DOHH2 (cell line): ENCODE results near the gene ATF2.

Experiments used
- EZH2phosphoT487 ChIP-seq: fragments of 200-600 bp; sonication (generic); IDR thresholded peaks from 2 replicates; pipeline ENCODE4 v1.6.1; 2017; ENCODE audit warnings: borderline replicate concordance, mild to moderate bottlenecking, antibody characterized with exemption, low read length, moderate library complexity, mixed read lengths
- TF ChIP-seq, protein P1 (sequence below): fragments of 200-600 bp; sonication (generic); IDR thresholded peaks from one replicate; pipeline ENCODE4 v1.5.1; 2014; ENCODE audit warnings: antibody characterized with exemption, mild to moderate bottlenecking, low read depth, low read length; ENCODE audit not compliant: poor library complexity, severe bottlenecking

DNA sequence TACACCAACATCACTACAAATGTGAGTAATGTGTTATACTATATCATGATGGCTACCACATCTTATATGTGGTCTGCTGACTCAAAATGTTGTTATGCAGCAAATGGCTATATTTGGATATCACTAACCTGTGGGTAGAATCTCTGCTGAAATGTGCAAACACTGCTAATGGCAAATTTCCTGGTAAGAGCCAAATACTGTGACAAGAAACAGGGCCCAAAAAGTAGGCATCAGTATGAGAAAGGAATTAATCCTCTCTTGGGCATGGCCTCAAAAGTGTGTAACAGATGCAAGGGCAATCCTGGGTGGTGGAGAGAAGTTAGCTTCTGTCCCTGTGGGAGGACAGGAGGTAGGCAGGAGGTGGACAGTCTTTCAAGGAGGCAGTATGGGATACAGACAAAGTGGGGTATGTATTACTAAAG lies 13.3 kb downstream of the ATF2 start:
- TF ChIP-seq, protein P1, sequence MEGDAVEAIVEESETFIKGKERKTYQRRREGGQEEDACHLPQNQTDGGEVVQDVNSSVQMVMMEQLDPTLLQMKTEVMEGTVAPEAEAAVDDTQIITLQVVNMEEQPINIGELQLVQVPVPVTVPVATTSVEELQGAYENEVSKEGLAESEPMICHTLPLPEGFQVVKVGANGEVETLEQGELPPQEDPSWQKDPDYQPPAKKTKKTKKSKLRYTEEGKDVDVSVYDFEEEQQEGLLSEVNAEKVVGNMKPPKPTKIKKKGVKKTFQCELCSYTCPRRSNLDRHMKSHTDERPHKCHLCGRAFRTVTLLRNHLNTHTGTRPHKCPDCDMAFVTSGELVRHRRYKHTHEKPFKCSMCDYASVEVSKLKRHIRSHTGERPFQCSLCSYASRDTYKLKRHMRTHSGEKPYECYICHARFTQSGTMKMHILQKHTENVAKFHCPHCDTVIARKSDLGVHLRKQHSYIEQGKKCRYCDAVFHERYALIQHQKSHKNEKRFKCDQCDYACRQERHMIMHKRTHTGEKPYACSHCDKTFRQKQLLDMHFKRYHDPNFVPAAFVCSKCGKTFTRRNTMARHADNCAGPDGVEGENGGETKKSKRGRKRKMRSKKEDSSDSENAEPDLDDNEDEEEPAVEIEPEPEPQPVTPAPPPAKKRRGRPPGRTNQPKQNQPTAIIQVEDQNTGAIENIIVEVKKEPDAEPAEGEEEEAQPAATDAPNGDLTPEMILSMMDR, result no peak
- no peak for TF ChIP-seq EZH2phosphoT487
